ENCODE measurements around the gene HAGH.

DNA sequence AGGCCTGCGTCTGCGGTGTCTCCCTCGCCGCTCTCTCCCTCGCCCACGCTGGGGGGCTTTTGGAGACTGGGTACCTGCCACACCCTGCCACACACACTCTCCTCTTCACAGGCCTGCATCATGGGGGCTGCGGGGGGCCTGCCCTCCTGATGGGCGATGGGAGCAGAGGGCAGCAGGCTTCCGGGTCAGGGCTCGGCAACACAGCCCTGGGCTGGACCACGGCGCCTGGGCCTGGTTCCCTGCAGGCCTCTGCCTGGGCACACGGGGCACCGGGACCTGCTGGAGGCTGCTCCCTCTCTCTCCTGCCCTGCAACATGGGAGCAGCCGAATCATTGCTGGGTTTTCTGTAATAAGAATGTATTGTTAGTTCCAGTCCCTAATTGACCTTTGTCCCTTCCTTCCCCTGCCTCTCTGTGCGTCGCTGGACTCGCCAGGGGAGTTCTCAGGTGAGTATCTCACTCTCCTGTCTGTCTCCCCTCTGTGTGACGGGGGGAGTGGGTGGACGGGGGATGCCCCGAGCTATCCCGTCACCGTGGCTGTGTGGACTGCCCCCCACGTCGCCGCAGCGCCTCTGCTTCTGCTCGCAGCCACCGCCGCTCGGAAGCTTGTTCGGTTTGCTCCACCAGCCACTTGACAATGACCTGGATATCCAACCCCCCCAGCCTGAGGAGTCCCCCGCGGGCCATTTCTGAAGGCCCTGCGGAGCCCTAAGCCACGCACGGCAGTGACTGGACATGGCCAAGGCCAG lies 68.7 kb downstream of the HAGH start:
- TF ChIP-seq, protein P1, sequence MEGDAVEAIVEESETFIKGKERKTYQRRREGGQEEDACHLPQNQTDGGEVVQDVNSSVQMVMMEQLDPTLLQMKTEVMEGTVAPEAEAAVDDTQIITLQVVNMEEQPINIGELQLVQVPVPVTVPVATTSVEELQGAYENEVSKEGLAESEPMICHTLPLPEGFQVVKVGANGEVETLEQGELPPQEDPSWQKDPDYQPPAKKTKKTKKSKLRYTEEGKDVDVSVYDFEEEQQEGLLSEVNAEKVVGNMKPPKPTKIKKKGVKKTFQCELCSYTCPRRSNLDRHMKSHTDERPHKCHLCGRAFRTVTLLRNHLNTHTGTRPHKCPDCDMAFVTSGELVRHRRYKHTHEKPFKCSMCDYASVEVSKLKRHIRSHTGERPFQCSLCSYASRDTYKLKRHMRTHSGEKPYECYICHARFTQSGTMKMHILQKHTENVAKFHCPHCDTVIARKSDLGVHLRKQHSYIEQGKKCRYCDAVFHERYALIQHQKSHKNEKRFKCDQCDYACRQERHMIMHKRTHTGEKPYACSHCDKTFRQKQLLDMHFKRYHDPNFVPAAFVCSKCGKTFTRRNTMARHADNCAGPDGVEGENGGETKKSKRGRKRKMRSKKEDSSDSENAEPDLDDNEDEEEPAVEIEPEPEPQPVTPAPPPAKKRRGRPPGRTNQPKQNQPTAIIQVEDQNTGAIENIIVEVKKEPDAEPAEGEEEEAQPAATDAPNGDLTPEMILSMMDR (IDR thresholded peaks at IDR 0.05; ENCODE audit: low read length) = no peak
- no peak for TF ChIP-seq EZH2phosphoT487 (IDR thresholded peaks at IDR 0.05; ENCODE audit: low read length)
